GM18526 (cell line): ENCODE data around the gene MTG1.

Experiments used
- POLR2A ChIP-seq: IDR thresholded peaks from 3 replicates; pipeline ENCODE4 v1.6.1; 2011; ENCODE audit not compliant: insufficient read length; ENCODE audit errors: extremely low read depth

The MTG1 gene

GRCh38 chr10:133401981-133402725 lies 8.2 kb downstream of the MTG1 start:
- no peak for TF ChIP-seq POLR2A

DNA sequence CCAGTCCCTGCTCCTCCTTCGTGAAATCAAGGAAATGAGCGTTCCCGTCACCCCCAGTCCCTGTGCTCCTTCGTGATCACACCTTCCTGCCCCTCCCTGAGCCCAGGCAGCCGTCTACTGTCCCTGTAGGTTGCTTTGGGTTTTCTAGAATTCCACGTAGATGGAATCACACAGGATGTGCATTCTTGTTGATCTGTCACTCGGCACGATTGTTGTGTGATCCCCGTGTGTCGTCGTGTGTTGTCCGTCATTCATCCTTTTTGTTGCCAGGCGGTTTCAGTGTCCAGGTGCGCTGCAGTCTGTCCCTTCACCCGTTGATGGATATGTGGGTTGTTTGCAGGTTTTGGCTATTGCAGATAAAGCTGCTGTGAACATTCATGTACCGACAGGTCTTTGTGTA lies 9.4 kb downstream of the MTG1 start:
- no peak for TF ChIP-seq POLR2A

GRCh38 chr10:133403784-133404183 lies 9.8 kb downstream of the MTG1 start:
- no peak for TF ChIP-seq POLR2A

- TF ChIP-seq POLR2A, result no peak
These were observed 11.3 kb downstream of the MTG1 start for GRCh38 chr10:133405272-133405671.

DNA sequence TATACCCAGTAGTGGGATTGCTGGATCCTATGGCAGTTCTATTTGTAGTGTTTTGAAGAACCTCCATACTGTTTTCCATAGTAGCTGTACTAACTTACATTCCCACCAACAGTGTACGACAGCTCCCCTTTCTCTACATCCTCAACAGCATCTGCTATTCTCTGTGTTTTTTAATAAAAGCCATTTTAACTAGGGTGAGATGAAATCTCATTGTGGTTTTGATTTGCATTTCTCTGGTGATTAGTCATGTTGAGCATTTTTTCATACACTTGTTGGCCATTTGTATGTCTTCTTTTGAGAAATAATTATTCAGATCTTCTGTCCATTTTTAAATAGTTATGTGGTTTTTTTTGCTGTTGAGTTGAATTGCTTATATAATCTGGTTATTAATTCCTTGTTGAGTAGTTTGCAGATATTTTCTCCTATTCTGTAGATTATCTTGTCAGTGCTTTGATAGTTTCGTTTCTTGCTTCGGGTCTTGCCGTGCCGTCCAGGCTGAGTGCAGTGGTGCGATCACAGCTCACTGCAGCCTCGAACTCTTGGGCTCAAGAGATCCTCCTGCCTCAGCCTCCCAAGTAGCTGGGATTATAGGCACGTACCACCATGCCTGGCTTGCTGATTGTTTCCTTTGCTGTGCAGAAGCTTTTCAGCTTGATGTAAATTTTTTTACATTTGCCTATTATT lies 12.0 kb downstream of the MTG1 start:
- no peak for TF ChIP-seq POLR2A

DNA sequence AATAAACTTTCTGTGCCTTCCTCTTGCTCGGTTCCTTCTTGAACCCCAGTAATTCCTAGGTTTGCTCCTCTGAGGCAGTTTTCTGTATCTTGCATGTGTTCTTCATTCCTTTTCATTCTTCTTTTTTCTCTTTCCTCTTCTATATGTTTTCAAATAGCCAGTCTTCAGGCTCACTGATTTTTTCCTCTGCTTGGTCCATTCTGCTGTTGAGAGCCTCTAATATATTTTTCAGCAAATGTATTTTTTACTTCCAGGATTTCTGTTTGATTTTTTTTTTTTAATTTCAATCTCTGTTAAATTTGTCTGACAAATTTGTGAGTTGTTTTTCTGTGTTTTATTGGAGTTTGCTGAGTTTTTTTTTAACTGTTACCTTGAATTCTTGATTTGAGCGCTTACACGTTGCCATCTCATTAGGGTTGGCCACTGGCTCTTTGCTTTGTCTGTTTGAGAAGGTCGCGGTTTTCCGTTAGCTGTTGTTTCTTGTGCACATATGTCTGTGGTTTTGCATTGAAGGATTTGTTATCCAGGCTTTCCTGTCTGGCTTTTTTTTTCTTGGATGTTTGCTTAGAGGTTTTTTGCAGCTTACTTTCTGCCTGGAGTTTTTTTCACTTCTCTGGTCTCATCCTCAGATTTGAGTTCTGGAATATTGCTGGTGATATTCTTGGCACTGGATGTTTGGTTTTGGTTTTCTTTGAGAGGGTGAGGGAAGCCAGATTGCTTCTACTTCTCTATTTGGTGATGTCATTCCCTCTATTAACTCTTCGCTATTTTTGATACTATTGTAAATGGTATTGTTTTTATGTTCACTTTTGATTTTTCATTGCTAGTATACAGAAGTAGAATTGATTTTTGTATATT lies 17.8 kb downstream of the MTG1 start:
- TF ChIP-seq POLR2A, result no peak

DNA sequence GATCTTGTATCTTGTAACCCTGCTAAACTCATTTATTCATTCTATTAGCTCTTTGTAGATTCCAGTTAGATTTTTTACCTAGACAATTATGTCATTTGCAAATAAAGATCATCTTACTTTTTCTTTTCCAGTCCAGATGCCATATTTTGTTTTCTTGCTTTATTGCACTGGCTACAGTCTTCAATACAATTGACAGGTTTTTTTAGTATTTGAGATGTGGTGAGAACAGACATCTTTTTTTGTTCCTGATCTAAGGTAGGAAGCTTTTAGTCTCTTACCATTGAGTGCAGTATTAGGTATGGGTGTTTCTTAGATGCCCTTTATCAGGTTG lies 18.4 kb downstream of the MTG1 start:
- no peak for TF ChIP-seq POLR2A

DNA sequence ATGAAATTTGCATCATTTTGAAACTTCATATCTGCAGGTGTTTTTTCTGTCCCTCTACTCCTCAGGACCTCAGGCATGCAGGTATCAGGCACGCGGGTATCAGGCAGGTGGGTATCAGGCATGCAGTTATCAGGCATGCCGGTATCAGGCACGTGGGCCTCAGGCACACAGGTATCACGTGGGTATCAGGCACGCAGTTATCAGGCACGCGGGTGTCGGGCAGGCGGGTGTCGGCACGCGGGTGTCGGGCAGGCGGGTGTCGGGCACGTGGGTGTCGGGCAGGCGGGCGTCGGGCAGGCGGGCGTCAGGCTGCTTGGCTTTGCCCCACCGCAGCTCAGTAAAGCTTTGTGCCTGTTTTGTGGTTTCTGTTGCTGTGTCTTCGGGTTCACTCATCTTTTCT lies 21.8 kb downstream of the MTG1 start:
- TF ChIP-seq POLR2A, result no peak

DNA sequence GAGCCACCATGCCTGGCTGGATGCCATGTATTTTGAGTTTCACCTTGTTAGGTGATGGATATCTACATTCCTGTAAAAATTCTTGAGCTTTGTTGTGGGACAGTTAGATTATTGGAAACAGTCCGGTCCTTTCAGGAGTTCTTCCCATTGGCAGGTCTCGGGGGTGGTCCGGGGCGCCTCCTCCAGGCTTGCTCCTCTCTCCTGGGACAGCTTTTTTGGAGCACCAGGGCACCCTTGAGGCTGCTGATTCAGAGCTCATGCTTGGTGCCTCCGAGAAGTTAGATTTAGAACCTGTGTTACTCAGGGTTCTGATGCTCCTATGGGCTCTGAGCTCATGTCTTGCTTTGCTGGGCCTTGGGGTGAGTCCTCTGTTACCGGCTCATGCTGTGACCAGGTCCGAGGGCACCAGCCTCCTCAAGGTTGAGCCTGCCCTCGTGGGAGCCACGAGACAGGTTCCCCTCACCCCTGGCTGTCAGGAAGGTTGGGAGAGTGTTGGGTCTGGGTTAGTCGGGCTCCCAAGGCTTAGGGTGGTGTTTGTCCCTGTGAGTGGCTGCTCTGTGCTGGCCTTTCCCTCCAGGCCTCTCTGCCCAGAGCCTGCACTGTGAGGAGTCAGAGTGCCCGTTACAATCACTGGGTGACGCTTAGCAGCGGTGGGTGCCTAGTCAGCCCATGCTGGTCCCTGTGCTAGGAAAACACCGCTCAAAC lies 24.5 kb downstream of the MTG1 start:
- no peak for TF ChIP-seq POLR2A

DNA sequence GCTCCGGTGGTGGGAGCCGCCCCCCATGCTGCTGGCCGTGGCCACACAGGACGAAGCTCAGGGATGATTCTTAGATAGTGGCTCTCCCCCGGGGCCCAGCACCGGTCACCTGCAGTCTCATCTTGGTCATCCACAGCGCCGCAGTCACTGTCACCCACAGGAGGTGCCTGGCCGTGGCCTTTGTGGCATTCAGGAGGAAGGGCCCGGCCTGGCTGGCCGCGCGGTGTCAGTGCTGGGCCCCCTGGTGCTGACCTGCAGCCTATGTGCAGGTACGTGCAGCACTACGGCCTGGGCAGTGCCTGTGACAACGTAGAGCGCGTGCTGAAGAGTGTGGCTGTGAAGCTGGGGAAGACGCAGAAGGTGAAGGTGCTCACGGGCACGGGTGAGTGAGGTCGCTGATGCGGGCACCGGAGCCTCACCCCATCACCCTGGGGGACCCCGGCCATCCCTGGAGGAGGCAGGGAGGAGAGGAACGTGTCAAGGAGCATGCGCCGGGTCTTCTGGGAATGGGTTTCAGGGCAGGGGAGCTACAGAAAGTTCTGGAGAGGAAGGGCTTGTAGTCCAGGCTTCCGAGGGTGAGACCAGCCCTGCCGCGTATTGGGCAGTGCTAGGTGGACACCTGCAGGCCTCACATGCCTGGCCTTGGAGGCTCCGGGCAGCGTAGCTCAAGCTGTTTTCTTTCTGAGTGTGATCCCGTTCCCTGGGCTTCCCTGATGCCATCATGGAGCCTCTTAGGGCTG lies 25.4 kb downstream of the MTG1 start:
- TF ChIP-seq POLR2A, result peak; percentile 8

DNA sequence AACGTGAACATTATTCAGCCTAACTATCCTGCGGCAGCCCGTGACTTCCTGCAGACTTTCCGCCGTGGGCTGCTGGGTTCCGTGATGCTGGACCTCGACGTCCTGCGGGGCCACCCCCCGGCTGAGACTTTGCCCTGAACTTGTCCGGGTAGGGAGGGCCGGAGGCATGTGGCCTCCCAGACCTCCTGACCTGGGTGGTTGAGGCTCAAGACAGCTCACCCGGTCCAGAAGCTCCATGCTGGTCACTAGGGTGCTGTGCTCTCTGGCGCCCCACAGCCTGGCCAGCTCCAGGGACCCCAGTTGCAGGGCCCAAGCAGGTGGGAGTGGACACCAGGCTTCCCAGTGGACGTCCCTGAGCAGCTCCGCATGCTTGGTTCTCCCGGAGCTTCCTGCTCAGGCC lies 26.1 kb downstream of the MTG1 start:
- no peak for TF ChIP-seq POLR2A

- TF ChIP-seq POLR2A, result no peak
These were observed 26.6 kb downstream of the MTG1 start for GRCh38 chr10:133420579-133420978.

GRCh38 chr10:133421336-133422222 lies 27.6 kb downstream of the MTG1 start:
- no peak for TF ChIP-seq POLR2A
